Measurements from ENCODE around the gene OR6B3.
A peak's percentile ranks its signal among the peaks of the same experiment; 100 is the strongest.
"Not testable (repeated sequence)": the region's sequence is repeated elsewhere in the genome, so short reads cannot be mapped to it uniquely, and the experiment has no call there.

Gene OR6B3
- 0 reads per million in 2 donors for total RNA-seq

DNA sequence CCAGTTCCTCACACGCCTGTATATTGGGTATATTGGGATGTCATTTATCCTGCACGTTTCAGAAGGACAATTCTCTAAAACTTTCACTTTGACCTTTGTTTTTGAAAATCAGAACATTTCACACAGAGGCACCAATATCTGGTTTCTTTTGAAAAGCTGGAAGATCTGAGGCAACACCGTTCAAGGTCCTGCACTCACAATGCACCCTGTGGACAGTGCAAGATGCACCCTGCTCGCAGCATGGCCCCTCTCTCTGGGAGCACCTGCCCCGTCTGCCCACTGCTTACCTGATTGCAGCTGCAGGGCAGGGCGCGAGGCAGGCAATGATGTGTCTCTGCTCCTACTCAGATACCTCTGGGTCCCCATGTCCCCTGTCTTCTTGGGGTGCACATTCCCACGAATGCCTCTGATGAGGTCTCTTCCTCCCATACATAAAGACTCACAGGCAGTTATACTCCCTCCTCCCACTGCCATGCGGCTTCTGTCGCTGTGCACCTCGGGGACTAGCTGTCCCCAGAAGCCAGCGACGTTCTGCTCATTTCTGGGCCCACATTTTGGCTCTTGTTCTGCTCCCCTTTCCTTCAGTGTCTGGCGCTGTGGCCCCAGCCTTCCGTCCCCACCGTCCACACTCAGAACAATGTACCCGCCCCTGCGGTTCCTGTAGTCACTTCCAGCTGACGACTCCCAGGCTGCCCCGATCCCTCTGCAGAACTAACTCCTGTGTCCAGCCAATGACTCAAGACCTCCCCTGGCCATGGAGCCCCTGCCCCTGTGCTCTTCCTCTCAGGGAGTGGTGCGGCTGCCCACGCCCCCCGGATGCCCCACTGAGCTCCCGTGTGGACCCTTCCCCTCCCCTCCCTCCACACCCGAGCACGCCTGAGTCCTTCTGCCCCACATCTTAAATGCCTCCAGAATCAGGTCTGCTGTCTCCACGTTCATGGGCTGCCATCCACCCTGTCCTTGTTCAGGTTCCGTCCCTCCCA is at the start of gene OR6B3:
Gene OR6B3, minus strand, starts transcription at position 349 of the 983 bp plus-strand sequence.
- no peak for DNase-seq

DNA sequence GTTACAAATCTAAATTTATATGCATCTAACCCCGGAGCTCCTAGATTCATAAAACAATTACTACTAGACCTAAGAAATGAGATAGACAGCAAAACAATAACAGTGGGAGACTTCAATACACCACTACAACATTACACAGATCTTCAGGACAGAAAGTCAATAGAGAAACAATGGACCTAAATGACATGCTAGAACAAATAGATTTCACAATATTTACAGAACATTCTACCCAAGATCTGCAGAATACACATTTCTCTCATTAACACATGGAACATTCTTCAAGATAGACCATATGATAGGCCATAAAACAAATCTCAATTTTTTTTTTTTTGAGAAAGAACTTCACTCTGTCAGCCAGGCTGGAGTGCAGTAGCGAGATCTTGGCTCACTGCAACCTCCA is 45.0 kb upstream of the OR6B3 start:
- DNase-seq = no peak

DNA sequence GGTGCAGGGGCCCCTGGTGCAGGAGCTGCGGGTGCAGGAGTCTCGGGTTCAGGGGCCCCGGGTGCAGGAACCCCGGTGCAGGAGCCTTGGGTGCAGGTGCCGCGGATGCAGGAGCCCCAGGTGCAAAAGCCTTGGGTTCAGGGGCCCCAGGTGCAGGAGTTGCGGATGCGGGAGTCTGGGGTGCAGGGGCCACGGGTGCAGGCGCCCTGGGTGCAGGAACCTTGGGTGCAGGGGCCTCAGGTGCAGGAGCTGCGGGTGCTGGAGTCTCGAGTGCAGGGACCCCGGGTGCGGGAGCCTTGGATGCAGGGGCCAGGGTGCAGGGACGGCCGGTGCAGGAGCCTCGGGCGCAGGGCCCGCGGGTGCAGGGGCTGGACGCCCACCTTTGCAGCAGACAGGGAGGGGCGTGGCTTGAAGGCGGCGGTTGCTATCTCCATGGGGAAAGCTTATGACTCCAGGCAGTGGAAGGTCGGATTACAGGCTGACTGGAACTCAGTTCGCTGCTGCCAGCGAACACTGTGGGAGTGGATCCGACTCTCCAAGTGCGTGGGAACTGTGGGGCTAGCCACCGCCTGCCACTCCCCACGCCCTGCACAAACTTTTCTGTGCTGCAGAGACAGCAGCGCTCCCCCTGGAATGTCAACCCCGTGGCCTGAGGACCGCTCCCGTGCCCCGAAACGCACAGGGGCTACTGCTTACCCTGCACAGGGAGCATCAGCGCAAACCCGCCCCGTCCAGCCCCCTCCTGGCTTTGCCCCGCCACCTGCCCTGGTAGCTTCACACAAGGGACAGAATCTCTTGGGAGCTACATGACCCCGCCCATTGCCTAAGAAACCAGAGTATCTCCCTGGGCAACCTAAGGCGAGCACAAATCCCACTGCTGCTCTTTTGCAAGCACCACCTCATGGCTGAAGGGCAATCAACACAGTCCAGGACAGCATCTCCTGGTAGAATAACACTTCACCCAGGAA is 42.5 kb upstream of the OR6B3 start:
- no peak for DNase-seq

DNA sequence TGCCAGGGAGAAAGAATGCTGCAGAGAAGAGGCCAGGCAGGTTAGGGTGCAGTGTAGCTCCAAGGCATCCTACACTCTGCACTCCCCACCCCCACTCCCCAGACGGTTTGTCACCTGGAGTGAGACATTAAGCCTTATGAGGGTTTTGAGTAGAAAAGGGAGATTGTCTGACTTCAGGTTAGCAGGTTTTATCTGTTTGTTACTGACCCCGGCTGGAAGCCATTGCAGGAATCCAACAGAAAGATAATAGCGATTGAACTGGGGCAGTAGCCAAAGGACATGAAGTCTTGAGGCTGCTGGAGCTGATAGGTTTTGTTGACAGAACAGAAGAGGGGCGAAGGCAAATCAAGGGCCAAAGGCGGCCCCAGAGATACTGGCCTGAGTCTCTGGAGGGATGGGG is 36.0 kb upstream of the OR6B3 start:
- no peak for DNase-seq

DNA sequence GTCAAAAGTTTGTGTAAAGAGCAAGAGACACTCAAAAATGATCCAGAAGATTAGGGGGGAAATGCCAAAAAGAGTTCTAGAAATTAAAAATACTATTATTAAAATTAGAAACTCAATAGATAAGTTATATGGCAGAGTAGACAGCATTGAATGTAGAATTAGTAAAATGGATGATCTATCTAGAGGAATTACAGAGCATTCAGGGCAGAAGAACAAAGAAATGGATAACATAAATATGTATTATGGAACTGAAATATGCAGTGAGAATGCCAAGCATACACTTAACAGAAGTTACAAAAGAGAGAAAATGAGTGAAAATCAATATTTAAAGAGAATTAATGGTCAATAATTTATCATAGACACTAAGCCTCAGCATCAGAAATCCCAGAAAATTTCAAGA is 33.2 kb upstream of the OR6B3 start:
- no peak for DNase-seq

DNA sequence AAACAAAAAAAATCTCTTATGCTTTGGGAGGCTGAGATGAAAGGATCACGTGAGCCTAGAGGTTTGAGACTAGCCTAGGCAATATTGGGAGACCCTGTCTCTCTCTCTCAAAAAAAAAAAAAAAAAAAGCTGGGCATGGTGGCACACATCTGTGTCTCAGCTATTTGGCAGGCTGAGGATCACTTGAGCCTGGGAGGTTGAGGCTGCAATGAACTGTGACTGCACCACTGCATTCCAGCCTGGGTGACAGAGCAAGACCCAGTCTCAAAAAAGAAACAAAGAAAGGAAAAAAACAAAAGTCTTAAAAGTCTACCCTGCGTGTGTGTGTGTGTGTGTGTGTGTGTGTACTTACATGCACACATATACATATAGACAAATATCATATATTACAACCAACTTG is 25.3 kb upstream of the OR6B3 start:
- no peak for DNase-seq

DNA sequence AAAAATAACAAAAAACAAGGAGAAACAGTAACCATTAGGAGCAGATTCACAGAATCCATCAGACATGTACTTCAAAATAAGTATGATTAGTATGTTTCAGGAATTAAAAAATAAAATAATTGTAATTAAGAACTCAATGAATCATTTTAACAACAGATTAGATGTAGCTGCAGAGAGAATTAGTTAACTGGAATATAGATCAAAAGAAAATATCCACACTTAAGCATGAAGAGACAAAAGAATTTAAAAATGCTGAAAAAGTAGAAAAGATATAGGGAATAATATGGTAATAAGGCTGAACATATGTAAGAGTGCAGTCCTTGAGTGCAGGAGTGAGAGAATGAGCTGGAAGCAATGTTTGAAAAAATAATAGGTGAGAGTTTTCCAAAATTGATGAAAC is 24.1 kb upstream of the OR6B3 start:
- DNase-seq = no peak

DNA sequence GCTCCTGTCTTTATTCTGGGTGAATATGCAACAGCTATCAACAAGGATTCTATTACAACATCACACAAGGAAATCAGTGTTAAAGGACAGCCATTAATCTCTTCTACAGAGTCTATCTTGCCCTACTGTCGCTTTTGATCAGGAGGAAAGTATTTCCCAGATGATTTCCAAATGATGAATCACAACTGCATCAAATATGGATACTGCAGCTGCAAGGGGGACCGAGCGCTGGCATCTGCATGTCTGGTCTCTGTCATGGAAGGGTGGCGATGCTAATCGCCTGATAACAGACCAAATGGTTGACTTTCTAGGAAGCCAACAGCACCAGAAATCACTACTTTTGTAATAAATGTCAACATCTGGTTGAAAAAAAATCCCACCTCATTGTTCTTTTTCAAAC is 21.2 kb upstream of the OR6B3 start:
- DNase-seq = no peak

DNA sequence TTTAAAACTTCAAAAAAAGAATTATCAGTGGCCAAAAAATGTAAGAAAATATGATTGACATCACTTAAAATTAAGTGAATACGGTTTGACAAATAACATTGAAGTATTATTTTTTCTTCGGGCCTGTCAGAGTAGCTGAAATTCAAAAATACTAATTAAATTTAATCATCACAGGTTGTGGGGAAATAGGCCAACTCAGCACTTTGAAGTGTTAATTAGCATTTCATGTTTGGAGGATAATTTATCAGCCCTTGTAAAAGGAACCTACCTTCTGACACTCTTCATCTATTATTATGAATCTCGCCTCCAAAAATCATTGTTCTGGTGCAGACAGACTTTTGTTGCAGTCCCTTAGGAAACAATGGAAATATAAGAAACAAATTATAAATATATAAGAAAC is 17.6 kb upstream of the OR6B3 start:
- DNase-seq = no peak

DNA sequence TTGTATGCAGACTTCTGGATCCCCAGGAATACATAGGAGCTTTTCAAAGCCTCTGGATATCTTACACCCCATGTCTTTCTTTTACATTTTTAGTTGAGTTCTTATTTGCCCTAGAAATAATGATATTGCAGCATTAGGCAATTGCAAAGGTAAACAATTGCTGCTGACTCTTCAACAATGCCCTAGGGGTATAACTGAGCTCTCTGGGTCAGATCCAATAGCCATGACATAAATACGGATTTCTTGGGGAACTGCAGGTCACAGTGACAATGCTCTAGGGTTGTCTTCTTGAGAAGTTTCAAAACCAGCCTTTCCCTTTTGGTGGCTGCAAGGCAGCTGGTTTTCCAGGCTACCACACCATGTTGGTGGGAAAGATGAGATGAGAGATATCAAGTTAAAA is 16.5 kb upstream of the OR6B3 start:
- DNase-seq = no peak

DNA sequence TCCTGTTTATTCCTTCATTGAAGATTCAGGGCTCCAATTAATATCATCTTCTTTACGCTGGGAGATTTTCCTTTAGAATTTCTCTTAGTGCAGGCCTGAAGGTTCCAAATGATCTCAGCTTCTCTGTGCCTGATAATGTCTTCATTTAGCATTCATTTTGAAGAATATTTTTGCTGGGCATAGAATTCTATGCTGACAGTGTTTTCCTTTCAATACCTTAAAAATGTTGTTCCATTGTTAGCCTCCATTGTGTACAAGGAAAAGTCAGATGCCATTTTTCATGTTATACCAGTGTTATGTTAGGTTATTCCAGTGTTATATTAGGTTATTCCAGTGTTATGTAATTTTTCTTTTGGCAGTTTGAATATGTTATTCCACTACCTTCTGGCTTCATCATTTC is 14.9 kb upstream of the OR6B3 start:
- DNase-seq = no peak

DNA sequence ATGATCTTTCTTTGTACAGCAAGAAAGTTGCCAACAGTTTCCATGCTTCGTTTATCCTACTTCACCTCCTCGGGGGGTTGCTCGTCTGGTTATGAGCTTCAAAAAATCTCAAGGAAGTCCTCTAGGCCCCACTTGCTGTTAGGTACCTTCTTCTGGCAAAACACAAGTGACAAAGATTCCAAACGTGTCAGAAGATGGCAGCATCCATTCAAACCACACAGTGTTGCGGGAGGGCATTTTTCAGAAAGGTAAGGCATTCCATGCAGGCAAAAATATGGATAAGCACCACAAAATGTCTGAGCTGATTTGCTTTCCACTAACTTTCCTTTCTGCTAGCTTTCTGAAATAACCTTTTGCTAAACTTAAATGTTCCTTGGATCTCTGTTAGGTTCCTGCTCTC is 13.2 kb upstream of the OR6B3 start:
- no peak for DNase-seq

DNA sequence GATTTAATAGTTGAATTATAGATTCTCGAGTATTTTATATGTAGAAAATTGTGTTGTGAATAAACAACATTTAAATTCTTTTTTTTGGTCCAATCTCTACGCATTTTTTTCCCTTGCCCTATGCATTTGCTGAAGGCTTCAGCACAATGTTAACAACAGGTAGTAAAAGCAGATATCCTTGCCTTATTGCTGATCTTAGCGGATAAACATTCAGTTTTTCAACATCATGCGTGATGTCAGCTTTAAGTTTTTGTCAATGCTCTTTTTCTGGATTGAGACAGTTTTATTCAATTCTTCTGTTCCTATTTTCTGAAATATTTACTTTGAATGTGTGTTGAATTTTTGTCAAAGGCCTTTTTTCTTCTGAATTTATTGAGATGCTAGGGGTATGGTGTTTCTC is 11.6 kb upstream of the OR6B3 start:
- no peak for DNase-seq

DNA sequence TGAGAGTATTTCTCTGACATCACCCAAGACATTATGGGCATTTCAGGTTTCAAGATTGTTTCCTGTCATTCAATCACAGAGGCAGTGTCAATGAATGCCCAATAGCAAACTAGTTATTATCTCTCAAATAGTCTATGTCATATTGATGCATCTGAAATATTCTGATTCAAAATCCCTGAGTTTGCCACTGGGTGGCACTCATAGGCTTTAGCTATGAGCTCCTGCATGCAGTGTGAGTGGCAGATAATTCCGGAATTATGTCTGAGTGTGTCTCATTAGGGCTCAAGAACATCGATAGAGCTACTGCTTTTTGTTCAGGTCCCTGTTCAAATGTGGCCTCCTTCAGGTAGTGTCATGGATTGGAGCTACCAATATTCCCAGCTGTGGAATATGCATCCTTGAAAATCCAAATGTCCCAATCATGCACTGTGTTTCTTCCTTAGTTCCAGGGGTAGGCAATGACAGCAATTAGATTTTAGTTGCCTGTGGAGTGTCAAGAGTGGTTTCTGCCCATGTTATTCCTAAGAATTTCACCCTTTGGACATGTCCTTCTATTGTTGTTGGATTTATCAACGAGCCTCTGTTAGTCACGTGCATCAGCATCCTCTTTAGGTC is 7.8 kb upstream of the OR6B3 start:
- DNase-seq = peak; percentile 23

DNA sequence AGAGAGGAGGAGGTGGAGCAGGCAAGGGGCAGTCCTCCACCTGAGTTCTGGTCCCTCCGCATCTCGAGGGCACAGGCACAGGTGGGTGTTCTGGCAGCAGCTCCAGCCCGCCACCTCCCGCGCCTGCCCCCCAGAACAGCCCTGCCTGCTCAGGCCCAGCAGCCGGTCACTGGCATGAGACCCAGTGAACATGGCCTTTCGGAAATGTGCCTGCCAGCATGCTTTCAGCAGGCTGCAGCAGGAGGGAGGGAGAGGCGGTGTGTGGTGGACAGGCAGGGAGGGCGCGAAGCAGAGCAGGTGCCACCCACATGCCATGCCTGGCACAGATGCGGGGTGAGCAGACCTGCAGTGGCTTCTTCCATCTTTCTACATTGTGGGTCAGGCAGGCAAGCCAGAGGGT is 3.4 kb upstream of the OR6B3 start:
- no peak for DNase-seq

DNA sequence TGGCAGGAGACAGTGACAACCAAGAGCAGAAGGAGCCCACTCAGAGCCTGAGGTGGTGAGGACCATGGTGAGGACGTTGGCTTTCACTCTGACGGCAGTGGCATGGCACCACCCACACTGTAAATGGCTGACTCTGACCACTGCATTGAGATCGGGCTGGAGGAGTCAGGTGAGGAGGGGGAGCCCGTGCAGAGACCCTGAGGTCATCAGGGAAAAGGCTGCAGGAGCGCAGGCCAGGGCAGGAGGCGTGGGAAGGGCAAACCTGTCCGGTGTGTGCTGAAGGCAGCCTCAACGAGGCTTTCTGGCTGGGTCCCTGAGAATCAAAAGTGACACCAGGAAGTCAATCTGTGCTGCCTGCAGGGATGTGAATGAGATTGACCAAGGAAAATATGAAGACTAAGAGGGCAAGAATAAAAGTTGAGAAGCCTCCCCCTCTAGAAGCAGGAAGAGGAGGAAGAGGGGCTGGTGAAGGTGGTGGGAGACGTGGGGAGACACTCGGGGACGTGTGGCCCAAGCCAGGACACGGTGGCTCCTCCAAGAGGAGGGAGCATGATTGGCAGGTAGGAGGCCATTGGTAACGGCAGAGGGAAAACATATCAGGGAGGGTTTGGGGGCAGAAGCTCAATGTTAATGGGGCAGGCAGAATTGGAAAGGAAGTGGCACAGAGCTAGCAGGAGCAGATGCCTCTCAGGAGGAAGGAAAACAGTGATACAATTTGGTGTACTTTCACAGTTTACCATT is 2.0 kb upstream of the OR6B3 start:
- DNase-seq = no peak

DNA sequence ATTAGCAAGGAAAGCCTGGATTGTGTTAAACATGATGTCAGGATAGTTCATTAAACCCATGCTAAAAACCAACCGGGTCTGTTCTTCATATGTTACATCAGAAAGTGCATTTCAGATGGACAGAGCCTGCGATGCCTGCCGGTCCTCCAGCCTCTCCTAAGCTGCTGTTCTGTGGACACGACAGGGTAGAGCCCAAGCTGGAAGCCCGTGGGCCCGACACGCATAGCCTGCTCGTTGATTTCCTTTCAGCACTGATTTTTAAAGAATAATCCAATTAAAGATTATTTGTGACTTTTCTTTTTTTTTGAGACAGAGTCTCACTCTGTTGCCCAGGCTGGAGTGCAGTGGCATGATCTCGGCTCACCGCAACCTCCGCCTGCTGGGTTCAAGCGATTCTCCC is 797 bp downstream of the OR6B3 start:
- DNase-seq = no peak

DNA sequence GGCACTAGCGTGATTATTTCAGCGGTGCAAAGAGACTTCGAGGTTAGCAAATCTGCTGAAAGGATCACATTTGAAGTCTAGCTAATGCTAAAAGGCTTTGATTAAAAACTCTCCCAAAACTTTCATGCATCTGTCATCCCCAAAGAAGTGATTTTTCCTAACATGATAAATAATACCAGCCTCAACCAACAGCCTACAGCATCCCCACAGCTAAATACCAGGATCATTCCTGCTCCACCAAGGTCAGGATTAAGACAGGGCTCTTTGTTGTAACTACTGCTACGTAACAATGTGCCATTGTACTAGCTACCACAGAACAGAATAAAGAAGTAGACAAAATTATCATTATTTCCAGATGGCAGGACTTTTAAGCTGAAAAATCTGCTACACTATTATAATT is 1.6 kb downstream of the OR6B3 start:
- no peak for DNase-seq

DNA sequence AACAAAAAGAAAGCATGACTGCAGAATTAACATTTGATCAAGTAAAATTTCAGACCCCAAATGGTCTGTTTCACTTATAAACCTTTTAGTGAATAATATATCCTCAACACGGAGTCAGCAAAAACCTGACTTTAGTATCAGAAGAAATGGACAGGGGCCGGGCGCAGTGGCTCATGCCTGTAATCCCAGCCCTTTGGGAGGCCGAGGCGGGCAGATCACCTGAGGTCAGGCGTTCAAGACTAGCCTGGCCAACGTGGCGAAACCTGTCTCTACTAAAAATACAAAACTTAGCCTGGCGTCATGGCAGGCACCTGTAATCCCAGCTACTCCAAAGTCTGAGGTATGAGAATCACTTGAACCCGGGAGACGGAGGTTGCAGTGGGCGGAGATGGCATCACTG is 3.0 kb downstream of the OR6B3 start:
- DNase-seq = no peak

DNA sequence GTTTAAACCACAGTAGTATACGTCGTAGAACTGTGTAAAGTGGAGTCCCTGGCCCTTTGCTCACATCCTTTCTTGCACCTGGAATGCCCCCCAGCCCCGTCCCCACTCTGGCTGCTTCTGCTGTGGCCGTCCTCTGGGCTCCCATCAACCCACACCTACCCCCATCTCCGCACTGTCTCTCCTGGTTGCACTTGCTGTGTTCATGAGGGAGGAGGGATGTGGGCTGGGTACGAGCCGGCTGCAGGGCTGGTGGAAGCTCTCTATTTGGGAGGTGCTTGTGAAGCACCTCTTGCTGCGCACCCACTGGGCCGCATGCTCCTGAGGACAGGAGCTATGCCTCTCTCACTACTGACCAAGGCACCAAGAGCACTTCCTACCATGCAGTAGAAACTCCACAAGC is 5.1 kb downstream of the OR6B3 start:
- no peak for DNase-seq

DNA sequence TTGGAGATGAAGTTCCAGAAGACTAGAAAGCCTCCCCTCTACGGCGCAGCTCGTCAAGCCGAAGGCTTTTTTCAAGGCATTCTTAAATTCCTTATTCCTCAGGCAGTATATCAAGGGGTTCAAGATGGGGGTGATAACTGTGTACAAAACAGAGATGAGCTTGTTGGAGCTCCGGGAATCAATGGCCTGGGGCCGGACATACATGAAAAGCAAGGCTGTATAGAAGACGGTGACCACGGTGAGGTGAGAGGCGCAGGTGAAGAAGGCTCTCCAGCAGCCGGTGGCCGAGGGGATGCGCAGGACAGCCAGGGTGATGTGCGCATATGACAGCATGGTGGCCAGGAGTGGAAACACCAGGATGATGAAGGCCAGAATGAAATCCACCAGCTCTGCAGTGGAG is 8.2 kb downstream of the OR6B3 start:
- no peak for DNase-seq

DNA sequence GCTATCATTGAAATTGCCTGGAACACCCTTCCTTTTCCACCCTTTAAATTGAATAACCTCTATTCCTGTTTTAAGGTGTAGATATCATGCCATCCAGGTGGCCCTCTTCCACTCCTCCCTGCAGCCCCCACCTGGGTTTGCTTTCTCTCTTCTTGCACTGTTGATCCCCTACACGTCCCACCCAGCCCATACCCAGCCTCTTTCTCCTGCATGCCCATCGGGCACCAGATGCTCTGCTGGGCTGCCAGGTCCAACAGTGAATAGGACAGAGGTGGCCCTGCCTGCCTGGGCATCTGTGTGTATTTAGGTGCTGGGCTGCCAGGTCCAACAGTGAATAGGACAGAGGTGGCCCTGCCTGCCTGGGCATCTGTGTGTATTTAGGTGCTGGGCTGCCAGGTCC is 9.2 kb downstream of the OR6B3 start:
- not testable (repeated sequence) for DNase-seq

All from T-helper 9 cell (primary cell).